GM18505 (cell line): ENCODE measurements around the gene MLEC.
A peak's percentile ranks its signal among the peaks of the same experiment; 100 is the strongest.
"Not testable (repeated sequence)": the region's sequence is repeated elsewhere in the genome, so short reads cannot be mapped to it uniquely, and the experiment has no call there.

Source experiments
- ATAC-seq: cut with Tn5 transposase; IDR thresholded peaks from one replicate; pipeline ENCODE4 v1.9.1; 2021; ENCODE audit not compliant: unreplicated experiment
- POLR2A ChIP-seq: IDR thresholded peaks from 4 replicates; pipeline ENCODE4 v1.6.1; 2011; ENCODE audit warnings: borderline replicate concordance; ENCODE audit not compliant: insufficient read depth, insufficient read length; ENCODE audit errors: extremely low read depth

Gene MLEC

GRCh38 chr12:120653611-120654010 lies 33.3 kb upstream of the MLEC start:
- ATAC-seq, result no peak
- TF ChIP-seq POLR2A, result no peak

DNA sequence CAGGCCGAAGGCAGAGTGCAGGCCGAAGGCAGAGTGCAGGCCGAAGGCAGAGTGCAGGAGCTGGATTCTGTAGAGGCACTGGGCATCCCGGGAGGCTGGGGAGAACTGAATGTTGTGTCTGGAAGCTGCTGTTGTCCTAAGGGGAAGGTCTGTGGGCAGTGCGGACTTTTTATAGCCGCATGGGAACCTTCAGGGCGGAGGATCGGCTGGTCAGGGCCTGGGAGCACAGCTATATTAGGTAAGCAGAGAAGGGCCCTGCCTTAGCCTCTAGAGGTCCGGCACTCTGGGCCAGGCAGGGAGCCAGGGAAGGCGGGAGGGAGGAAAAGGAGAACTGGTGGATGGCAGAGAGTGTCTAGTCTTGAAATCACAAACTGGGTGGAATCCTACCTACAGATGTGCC lies 32.3 kb upstream of the MLEC start:
- no peak for ATAC-seq
- TF ChIP-seq POLR2A, result no peak

DNA sequence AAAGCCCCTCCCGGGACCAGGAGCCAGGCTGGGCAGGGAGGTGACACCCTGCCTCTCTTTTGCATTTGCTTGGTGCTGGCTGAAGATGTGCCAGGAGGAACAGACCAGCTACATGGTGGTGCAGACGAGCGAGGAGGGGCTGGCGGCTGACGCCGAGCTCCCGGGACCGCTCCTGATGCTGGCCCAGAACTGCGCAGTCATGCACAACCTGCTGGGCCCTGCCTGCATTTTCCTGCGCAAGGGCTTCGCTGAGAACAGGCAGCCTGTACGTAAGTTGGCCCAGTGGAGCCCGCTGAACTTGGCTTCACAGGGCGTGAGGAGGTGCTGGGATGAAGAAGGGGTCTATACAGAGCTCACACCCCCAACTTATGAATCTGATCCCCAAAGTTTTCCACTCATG lies 30.9 kb upstream of the MLEC start:
- TF ChIP-seq POLR2A, result no peak
- ATAC-seq, result no peak

DNA sequence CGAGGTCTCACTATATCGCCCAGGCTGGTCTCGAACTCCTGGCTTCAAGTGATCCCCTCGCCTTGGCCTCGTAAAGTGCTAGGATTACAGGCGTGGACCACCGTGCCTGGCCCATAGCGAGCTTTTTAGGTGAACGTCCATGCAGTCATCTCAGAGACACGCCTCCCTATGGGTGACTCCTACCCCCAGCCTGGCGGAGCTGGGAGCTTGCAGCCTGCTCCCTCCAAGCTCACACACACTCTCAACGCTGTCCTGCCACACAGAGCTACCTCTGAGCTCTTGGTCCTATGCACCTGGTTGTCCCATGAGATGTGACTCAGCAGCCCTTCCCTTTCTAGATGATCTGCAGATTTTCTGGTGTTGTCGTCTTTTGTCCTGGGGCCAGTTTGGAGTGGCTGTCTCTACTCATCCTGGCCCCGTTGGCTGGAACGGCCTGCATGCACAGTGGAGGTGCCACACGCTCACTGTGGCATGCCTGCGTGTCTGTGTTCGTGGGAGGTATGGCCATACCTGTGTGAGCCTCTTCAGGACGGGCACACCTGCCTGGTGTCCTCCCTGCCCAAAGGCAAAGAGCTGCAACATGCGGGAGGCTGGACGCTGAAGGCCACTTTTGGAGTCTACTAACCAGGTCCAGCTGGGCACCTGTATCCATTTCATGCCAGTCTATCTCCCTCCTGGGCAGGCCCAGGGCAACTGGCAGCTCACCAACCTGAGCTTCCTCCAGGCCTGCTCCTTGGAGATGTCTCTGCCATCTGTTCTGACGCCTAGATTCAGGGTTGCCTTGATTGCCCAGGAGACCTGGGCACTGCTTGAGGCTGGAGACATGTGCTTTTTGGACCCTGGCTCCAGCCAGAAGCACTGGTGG lies 28.4 kb upstream of the MLEC start:
- no peak for ATAC-seq
- no peak for TF ChIP-seq POLR2A

GRCh38 chr12:120659151-120659525 lies 27.8 kb upstream of the MLEC start:
- ATAC-seq, result no peak

GRCh38 chr12:120661432-120661831 lies 25.5 kb upstream of the MLEC start:
- ATAC-seq, result no peak
- no peak for TF ChIP-seq POLR2A

More at GRCh38 chr12:120659151-120659525, 27.8 kb upstream of the MLEC start:
- TF ChIP-seq POLR2A, result no peak

DNA sequence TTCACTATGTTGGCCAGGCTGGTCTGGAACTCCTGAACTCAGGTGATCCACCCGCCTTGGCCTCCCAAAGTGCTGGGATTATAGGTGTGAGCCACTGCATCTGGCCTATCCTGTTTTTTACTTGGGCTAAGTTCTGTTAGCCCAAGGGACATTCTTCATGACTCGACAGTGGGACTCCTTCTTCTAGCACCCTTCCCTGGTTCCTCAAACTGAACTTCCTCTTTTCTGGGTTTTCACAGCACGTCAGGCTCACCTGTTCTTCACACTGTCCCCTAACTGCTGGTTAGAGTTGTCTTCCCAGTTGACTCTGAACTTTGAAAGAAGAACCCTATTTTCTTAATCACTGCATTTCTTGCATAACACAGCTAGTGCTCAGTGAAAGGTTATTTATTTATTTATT lies 24.1 kb upstream of the MLEC start:
- ATAC-seq, result peak; percentile 66
- no peak for TF ChIP-seq POLR2A

GRCh38 chr12:120663741-120664140 lies 23.2 kb upstream of the MLEC start:
- TF ChIP-seq POLR2A, result no peak

GRCh38 chr12:120666571-120667390 lies 20.2 kb upstream of the MLEC start:
- TF ChIP-seq POLR2A, result no peak
- no peak for ATAC-seq

More at GRCh38 chr12:120663741-120664140, 23.2 kb upstream of the MLEC start:
- ATAC-seq, result no peak

DNA sequence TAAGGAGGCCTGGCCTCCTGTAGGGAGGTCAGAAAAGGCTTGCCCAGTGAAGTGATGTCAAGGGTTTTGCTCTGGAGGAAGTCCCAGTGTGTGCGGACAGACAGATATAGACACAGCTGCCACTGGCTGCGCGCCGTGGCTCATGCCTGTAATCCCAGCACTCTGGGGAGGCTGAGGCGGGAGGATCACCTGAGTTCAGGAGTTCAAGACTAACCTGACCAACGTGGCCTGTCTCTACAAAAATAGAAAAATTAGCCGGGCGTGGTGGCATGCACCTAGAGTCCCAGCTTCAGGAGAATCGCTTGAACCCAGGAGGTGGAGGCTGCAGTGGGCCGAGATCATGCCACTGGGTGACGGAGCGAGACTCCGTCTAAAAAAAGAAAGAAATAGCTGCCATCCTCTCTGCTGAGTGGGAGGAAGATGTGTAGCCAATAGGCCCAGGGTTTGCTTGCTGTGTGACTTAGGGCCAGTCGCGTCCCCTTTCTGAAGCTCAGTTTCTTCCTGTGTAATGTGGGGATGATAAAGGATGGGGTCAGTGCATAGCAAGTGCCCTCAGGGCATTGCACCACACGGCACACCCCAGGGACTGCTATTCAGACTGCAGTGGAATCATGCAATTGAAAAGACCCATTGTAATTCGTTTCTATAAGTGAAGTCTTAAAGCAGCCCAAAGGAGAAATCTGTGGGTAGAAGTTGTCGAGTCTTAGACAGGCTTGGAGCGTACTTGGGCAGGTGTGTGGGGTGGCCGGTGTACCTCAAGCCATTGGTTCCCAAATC lies 18.7 kb upstream of the MLEC start:
- TF ChIP-seq POLR2A, result no peak

DNA sequence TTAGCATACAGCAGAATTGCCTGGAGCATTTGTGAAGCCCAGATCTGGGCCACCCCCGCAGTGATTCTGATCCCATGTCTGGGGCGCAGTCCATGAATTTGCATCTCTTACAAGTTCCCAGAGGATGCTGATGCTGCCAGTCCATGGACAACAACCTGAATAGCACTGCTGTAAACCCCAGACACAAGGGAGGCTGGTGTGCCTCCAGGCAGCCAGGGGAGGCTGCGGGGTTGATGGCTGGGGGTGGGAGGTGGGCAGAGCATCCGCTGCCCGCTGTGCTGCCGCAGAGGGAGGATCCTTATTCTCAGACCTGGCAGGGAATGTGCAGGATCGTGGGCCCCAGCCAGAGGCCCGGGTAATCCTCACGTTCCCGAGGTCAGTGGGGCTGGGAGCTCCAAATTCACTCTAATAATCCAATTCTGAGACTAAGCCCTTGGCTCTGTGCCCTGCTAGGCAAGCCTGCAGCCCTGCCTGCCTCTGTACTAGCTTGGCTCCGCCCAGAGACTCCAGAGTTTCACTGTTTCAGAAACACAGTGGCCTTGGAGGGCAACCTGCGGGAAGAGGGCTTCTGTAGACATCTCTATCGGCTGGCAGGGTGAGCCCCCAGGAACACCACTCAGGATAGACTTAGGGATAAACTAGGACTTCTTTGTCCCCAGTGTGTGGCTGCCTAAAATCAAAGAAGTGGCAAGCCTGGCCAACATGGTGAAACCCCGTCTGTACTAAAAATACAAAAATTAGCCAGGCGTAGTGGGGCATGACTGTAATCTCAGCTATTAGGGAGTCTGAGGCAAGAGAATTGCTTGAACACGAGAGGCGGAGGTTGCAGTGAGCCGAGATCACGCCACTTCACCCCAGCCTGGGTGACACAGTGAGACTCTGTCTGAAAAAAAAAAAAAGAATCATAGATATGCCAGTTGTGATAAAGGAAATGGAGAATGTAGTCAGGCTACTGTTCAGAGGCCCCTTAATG lies 17.8 kb upstream of the MLEC start:
- ATAC-seq, result no peak
- no peak for TF ChIP-seq POLR2A

More for the DNA sequence above, 18.7 kb upstream of the MLEC start:
- no peak for ATAC-seq

DNA sequence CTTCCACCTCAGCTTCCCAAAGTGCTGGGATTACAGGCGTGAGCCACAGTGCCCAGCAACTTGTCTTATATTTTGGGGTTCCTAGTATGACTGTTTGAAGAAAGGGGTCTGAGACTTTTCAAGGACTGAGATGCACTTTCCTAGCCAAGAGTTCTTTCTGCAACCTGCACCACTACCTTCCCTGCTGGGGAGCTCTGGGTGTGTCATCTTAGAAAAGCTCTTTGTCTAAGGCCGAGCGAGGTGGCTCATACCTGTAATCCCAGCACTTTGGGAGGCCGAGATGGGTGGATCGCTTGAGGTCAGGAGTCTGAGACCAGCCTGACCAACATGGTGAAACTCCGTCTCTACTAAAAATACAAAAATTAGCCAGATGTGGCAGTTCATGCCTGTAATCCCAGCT lies 16.7 kb upstream of the MLEC start:
- ATAC-seq, result not testable (repeated sequence)
